Activated T-cell treated with anti-CD3 and anti-CD28 coated beads, Interleukin-2, amount 50 U/mL, for 1 hour (primary cell): ENCODE measurements around the gene PTMA.
"Not testable (repeated sequence)": the region's sequence is repeated elsewhere in the genome, so short reads cannot be mapped to it uniquely, and the experiment has no call there.

Experiments
- DNase-seq: peaks from one replicate; pipeline ENCODE4 v3.0.0-alpha.2; 2020

The PTMA gene, protein sequence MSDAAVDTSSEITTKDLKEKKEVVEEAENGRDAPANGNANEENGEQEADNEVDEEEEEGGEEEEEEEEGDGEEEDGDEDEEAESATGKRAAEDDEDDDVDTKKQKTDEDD

DNA sequence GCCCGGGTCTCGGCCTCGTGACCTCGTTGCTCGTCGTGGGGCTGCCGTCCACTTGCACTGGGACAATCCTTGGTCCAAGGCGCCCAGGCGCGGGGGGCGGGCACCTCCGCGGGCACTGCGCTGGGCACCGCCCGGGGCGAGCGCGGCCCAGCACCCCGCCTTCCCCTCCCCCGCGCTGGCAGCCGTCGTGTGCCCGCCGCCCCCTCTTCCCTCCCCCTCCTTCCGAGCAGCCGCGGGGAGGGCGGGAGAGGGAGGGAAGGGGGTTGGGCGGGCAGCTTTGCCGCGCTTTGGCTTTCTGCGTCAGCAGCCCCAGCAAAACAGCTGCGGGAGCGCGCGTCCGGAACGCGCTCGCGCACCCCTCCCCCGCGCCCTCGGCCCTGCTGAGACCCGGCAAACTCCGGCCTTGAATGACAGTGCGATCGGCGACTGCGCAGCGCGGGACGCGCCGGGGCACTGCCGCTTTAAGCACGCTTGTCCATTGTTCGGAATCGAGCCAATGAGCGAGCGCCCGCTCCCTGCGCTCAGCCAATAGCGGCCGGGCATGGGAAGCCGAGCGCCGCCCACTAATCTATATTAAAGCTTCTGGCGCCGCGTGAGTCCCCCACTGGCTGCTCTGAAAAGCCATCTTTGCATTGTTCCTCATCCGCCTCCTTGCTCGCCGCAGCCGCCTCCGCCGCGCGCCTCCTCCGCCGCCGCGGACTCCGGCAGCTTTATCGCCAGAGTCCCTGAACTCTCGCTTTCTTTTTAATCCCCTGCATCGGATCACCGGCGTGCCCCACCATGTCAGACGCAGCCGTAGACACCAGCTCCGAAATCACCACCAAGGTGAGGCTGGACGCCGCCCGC lies at the start of gene PTMA:
Gene PTMA, plus strand, starts transcription at position 599 of the 846 bp plus-strand sequence. Its CDS starts 182 bp downstream, at position 781.
- peak; percentile 100 for DNase-seq

DNA sequence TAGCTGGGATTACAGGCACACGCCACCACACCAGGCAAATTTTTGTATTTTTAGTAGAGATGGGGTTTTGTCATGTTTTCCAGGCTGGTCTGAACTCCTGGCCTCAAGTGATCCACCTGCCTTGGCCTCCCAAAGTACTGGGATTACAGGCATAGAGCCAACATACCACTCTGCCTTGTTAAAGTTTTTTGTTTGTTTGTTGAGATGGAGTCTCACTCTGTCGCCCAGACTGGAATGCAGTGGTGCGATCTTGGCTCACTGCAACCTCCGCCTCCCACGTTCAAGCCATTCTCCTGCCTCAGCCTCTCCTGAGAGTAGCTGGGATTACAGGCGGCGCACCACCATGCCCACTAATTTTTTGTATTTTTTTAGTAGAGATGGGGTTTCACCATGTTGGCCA lies 48.3 kb upstream of the PTMA start:
- not testable (repeated sequence) for DNase-seq

DNA sequence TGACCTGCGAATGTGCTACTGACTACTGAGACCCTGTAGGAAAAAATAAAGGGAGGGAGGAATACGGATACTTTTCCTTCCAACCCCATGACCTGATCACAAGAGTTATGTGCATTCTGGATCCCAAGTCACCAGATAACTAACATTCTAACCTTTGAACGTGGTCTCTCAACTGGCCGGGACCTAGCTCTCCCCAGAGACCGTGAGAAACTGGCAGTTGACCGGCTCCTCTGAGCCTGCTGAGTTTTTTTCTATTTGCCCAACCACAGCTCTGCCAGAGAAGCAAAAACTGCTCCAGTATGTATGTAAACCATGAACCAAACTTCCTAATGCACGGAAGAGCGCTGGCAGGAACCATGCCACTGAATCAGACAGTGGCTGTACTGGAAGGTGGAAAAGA lies 47.5 kb upstream of the PTMA start:
- DNase-seq: no peak

DNA sequence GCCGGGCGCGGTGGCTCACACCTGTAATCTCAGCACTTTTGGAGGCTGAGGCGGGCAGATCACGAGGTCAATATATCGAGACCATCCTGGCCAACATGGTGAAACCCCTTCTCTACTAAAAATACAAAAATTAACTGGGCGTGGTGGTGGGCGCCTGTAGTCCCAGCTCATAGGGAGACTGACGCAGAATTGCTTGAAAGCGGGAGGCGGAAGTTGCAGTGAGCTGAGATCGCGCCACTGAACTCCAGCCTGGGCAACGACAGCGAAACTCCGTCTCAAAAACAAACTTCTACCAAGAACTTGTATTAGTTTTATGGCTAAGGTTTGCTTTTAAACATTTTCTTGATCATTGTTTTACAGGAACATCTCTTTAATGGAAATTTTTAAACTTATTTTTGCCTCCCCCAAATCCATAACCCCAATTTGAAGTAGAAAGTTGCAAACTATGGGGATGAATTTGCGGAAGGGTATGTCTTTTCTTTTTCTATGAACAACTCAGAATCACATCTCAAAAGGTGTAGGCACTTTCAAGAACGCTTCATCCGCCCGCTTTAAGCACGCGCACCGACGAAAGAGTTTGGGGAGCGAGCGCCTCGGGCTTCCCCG lies 46.8 kb upstream of the PTMA start:
- DNase-seq: no peak

DNA sequence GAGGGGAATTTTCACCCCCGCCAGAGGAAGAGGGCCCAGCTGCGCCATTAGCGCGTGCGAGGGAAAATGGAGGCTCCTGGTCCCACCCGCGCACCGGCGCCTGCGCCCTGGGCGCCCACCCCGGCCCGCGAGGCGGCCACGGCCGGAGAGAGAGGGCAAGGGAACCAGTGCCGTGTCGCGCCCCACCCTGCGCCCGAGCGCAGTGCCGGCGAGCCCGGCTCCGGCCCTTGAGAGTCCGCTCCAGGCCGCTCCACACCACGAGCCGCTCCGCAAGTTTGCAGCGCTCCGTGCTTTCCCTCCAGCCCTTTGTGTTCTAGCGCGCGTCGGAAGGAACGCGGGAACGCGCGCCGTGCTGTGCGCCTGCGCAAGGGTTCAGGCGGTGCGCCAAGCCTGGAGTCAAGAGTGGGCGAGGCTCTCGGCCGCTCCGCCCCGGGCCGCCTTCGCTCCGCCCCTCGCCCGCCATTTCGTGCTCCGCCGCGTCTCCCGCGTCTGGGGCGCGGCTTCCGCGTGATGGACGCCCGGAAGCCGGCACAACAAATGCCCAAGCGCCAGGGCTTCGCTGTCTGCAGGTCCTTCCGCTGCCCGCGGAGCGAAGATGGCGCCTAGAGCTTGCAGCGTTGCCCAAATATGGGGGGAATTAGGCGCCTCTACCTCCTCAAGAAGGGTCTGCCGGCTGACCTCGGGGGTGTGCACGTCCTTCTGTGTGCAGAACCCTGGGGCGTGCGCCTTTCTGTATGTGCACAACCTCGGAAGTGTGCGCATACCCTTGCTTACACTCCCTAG lies 46.1 kb upstream of the PTMA start:
- DNase-seq: peak; percentile 98

DNA sequence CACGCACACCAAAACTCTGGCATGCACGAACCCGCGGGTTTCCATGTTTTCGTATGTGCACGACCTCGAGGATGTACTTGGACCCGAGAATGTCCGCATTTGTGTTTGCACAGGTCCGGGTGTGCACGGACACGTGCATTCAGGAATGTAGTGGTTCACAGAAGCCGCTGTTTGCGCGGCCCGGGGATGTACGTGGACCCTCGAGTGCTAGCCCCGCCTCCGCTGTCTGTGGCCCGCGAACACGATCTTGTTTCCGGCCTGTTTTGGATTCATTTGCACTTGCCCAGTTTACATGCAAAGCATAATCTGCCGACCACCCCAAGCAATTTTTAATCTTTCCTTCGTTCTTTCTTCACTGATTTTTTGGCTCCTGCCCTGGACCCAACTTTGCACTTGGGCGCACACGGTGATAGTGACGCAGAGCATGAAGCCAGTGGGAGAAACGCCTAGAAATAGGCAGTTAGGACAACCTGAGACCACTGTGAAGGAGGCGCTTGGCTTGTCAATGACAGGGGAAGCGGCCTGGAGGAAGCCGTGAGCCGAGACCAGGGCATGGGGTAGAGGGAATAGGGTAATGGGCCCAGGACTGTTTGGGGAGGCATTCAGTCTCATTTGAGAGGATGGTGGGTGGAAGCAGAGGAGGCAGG lies 45.4 kb upstream of the PTMA start:
- no peak for DNase-seq

DNA sequence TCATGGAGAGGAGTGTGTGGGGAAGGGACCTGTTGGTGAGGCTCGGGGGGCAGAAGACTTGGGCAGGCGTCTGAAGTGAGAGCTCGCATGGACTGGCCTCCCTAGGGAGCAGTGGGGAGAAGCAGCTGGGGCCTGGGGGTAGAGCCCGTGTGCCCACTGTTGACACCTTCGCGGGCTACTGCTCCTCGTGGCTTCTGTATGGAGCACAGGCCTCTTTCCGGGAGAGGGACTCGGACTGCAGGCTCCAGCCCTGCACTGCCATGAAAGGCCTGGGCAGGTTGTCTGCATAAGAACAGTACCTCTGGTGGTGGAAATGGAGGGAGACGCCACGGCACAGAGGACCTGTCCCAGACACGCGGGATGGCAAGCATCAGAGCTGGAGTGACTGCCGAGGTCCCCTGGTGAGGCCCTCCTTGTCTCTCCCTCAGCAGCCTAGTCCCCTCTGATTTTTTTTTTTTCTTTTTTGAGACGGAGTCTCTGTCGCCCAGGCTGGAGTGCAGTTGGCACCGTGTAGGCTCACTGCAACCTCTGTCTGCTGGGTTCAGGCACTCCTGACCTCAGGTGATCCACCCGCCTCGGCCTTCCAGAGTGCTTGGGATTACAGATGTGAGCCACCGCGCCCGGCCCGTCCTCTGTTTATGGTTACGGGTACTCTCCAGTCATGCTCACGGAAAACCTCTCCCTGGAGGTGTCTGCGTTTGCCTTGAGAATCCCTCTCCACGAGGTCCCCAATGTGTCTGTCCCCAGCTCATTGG lies 44.7 kb upstream of the PTMA start:
- no peak for DNase-seq

DNA sequence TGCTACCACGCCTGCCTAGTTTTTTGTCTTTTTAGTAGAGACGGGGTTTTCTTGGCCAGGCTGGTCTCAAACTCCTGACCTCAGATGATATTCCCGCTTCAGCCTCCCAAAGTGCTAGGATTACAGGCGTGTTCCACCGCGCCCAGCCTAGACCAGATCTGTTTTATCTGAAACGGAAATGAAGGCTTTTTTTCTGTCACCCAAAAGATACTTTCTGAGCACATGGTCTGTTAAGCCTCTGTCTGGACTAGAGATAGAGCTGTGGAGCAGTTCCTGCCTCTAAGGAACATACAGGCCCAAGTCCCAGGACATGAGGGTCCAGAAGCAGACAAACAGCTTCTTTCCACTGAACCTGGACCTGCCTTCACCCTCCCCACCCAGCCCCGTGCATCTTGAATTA lies 43.6 kb upstream of the PTMA start:
- DNase-seq: no peak

DNA sequence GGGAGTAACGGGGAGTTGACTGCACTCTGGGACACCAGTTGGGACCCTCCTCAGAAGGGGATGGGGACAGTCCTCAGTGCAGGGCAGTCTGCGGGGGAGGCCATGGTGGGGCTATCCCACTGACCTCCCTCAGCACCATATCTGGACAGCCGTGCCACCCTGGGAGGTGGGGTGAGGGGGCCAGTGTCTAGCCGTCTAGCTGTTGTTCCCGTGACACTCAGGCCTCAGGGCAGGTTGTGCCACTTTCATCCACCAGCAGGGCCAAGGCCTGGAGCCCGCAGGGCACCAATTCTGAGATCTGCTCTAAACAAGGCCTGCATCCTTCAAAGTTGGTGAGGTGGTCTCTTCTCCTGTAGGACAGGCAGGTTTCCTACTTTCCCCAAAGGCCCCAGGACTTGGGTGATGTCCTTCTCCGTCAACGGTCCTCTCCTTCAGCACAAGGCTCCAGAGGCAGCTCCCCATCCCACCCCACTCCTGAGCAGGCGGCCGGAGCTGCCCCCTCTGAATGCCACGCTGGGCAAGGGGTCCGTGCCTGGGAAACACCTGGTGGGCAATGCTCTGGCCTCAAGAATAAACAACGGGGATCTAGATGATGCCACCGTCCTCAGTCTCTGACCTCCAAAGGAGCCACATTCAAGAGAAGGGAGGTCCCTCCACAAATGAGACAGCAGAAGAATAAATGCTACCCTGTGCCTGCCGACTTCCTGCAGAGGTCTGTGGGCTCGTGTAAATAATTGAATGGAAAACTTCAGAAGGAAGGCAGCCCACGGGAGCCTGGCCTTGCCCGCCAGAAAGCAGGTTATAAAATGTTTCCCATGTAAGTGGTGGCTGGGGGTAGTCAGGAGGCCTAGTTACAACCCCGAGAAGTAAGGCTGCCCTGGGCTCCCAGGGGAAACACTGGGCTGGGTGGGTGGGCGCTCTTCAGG lies 42.8 kb upstream of the PTMA start:
- DNase-seq: no peak

DNA sequence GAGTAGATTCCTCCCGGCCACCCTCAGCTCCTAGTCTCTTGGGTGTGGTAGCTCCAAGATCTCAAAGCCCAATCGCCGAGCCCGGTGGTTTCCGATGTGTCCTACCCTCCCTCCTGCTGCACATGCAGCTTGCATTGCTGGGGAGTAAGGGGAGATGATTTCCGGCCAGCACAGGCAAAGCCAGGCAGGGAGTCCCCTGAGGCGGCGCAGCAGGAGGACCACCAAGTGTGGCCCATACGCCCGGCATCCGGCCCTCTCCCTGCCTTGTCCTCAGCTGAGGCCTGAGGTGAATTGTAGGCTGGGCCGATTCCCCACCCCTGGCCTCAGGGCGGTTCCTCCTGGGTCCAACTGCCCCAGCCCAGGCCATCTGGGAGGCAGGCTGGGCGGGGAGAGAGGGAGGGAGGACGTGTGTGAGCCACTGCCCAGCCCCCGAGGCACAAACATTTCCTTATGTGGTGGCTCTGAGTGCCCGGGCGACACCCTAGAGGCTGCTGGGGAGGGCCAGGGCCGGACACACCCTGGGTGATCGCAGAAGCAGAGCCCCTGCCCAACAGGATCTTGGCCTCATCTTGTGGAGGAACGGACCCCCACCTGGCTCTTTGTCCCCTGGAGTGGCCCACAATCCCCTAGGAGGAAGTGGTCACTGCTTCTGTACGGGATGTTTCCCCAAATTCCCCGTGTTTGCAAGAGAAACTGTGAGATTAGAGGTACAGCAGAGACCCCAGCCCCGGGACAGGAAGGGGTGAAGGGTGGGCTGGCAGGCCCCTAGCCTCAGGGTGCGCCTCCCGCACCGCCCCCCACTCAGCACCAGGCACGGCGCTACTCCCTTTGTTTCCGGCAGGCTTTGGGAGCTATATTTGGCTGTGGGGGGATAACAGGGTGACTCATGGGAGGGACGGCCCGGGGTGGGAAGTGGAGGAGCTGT lies 41.9 kb upstream of the PTMA start:
- DNase-seq: no peak

DNA sequence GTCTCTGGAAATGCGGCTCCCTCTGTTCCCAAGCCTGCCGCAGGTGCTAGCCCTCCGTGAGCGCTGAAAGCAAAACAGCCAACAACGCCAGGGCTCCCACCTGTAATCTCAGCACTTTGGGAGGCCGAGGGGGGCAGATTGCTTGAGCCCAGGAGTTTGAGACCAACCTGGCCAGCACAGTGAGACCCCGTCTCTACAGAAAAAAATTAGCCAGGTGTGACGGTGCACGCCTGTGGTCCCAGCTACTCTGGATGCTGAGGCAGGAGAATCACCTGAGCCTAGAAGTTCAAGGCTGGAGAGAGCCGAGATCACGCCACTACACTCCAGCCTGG lies 41.3 kb upstream of the PTMA start:
- DNase-seq: no peak

DNA sequence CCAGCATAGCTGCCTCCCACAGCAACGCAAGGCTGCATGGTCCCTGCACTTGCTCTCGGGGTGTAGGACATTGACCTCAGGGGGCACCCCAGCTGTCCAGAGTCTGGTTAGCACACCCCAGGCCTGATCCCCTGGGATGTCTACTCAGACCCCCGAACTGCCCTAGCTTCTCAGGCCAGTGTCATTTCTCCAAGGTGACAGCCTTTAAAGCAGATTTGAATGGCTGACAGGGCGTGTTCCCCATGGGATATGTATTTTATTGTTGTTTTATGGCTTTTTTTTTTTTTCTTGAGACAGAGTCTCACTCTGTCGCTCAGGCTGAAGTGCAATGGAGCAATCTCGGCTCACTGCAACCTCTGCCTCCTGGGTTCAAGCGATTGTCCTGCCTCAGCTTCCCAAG lies 40.8 kb upstream of the PTMA start:
- DNase-seq: no peak

DNA sequence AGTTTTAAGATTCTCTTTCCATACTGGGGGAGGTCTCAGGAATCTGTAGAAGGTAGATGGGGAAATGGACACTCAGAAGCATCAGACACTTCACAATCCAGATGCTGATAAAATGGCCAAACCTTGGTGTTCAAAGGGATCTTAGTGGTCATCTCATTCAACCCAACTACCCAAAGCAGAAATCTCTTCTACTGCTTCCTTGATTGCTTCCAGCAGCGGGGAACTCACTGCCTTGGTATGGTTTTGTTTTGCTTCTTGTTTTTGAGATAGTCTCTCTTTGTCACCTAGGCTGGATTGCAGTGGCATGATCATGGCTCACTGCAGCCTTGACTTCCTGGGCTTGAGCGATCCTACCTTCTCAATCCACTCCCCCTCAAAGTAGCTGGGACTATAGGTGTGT lies 39.3 kb upstream of the PTMA start:
- no peak for DNase-seq

DNA sequence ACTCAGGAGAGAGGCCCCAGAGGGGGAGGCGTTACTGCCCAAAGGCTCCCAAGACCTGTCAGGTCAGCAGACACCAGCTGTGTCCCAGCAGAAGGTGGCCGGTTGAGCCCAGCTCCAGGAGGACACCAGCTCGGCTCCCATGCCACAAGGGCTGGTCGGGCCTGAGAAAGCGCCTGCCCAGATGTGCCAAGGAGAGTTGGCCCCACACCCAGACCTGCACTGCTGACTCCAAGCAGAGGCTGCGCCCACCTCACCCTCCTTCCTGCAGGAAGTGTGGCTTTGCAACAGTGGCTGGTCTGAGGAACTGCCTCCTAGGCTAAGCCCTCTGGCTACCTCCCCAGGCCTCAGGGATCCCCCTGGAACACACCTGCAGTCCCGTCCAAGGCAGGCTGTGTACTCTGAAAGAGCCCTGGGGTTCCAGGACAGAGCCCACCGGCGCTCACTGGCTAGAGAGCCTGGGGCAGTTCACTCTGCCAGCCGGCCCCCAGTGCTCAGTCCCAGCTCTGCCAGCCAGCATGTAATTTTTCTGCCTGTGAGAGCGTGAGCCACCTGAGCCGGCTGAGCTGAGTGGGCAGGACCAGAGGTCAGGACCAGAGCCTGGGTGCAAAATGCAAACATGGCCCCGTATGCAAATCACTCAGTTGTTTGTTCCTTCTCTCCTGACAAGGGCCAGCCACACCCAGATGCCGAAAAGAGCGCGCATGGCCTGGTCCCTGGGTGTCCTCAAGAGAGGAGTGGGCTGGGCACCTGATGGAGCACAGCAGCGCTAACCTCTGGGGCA lies 36.9 kb upstream of the PTMA start:
- no peak for DNase-seq

DNA sequence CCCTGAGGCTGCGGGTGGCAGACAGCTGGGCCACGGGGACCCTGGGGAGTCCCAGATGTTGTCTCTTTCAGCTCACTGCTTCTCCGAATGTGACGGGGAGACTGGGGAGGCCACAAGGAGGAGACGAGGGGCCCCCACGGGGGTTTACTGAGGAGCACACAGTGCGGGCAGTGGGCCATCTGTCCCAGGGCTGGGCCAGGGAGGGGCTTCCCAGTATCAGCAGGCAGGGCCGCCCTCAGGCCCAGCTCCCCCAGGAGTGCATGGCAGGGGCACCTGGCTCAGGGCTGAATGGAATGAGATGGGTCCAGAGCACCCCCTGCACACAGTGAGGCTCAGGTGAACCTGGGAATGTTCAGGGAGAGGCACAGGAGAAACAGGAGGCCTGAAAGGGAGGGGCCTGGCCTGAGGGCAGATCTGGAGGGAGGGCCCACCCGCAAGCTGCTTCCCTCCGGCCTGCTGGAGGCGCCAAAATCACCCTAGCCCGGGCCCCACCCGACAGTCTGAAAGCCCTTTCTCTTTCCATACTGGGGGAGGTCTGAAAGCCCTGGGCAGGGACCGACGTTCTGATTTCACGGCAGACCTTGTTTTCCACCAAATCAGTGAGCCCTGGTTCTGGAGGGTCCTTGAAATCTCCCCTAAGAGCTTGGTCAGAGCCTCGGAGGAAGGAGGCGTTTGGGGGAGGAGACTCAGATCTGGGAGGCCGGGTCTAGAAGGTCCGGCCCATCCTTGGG lies 35.5 kb upstream of the PTMA start:
- DNase-seq: no peak

DNA sequence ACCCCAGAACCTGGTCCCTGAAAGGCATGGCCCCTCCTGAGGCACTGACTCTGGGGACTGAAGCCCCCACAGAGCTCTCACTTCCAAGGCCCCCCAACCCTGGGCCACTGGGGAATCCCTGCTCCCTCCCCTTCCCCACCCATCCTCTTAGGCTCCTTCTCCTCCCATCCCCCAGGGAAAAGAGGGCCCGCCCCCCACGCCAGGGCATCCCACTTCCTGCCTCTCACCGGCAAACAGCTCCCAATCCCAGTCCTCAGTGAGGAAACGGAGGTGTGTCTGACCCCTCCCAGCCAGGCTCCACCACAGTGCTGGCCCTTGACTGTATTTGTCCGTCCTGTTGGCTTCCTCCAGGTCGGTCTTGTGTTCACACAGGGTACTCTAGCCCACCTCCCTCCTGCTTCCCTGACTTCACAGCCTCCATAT lies 35.0 kb upstream of the PTMA start:
- no peak for DNase-seq

DNA sequence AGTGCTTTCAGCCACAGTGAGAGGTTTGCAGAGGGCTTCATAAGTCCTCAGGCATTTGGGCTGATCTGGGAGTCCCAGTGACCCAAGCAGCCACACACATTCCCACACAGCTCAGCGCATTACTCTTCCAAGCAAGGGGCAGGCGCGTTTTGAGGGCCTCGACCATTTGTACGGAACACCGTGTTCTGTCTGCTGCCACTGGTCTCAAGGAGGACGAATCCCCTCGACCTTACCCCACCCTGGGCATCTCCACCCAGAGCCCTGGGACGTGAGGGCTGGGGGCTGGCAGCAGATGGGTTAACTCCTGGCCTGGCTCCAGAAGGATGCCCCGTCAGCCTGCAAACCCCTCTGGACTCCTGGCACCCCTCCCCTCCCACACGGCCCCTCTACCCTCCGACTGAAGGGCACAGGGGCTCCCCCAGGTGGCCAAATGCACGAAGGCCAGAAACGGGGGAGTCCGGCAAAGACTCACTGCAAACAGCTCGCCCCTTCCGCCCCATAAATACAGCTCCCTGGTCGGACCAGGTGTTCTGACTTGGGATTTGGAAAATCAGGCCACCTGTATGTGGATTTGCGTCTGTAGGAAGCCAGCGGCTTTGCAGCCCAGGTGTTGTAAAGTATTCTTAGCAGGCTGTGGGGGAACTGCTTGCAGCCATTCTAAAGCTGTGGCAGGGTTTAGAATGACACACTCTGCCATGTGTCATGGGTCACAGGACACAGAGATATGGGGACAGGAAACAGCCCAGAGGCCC lies 33.6 kb upstream of the PTMA start:
- DNase-seq: peak; percentile 66

DNA sequence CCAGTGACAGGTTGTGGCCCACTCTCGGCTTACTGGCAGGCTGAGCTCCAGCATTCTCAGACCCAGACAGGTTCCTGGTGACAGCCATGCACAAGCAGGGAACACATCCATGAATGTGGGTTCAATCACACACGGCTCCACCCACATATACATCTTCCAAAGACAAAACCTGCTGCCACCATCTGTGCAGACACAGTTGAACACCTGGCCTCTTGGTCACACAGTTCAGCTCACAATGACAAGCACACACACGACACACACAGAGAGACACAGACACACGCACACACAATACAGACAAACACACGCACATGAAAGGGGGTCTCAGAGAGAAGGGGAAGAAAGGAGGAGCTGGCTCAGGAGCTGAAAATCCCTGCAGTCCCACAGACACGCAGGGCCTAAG lies 32.1 kb upstream of the PTMA start:
- DNase-seq: no peak
